Measurements from ENCODE around the gene EPS8L2.

The EPS8L2 gene

DNA sequence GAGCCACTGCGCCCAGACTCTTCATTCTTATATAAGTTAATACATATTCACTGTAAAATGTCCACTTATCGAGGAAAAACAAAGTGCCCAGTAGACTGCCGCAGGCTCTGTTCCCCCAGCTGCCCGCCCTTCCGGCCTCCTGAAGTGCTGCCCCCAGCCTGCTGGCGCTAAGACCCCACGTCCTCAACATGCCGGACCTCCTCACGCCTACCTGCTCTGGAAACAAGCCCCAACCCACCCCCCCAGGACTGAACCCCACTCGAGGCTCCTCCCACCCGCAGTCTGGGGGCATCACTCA, 70.2 kb downstream of the EPS8L2 start:
- Histone ChIP-seq H3K4me3 (peak overlapping the region; percentile 94), H3K27ac (no peak overlapping the region), H3K9ac (ENCODE audit: insufficient read length) (peak overlapping the region; percentile 91), H3K36me3 (ENCODE audit: insufficient read depth, low read length) (peaks cover 26% of the 10 kb centered on the region; the same call in 1 of the 2 replicates), H3K9me3 (ENCODE audit: low read depth, low read length) (no peaks in the 10 kb centered on the region)
- TF ChIP-seq POLR2AphosphoS5 (IDR thresholded peaks at IDR 0.05; ENCODE audit: borderline replicate concordance, low read depth, low read length) = no peak
- TF ChIP-seq EZH2 (IDR thresholded peaks at IDR 0.05) = no peak
- no peak for TF ChIP-seq FOXP2 (optimal IDR thresholded peaks at IDR 0.05; ENCODE audit: control extremely low read depth, extremely low read length, insufficient read depth)
- DNase-seq (ENCODE audit: low read depth, low spot score) = no peak

DNA sequence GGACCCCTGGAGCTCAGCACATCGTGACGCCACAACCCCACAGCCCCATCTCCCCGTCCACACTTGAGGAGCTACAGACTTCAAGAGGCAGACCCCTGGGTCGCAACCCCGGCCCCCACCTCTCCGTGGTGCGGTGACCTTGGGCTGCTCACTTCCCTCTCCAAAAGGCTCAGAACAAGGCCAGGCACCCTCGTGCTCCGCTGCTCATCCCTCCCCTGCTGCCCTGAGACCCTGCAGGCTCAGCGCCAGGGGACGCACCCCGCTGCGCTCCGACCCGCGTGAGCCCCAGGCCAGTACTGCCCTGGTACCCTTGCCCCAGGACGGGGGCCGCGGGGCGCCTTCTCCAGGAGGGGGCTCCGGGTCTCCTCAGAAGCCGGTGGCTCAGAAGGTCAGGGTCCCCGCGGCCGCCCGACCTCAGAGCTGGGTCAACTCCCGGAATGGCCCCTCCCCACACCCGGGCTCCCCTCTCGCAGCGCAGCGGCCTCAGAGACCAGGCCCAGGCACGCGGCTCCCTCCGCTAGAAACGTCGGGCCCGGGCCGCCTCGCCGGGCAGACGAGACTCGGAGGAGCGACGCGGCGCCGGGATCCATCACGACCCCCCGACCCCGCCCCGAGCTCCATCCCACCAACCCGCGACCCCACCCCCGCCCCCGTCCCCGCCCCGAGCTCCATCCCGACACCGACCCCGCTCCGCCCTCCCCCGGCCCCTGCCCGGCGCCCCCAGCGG, 70.7 kb downstream of the EPS8L2 start:
- H3K4me3 ChIP-seq = peak overlapping the region; percentile 94
- H3K9me3 ChIP-seq (ENCODE audit: low read depth, low read length) = no peaks in the 10 kb centered on the region
- H3K9ac ChIP-seq (ENCODE audit: insufficient read length) = peak overlapping the region; percentile 93
- H3K27ac ChIP-seq = peak overlapping the region; percentile 70; the same call in 1 of the 2 replicates
- no peak for DNase-seq (ENCODE audit: low read depth, low spot score)
- H3K36me3 ChIP-seq (ENCODE audit: insufficient read depth, low read length) = peaks cover 20% of the 10 kb centered on the region; the same call in 1 of the 2 replicates
- TF ChIP-seq FOXP2 (optimal IDR thresholded peaks at IDR 0.05; ENCODE audit: control extremely low read depth, extremely low read length, insufficient read depth) (no peak), POLR2AphosphoS5 (IDR thresholded peaks at IDR 0.05; ENCODE audit: borderline replicate concordance, low read depth, low read length) (peak; percentile 46; the same call in 1 of the 2 replicates)
